SH-SY5Y (cell line): Measurements from ENCODE around the gene CLDN4.

ENCODE experiments used
- GATA2 ChIP-seq: IDR thresholded peaks from 2 replicates; pipeline ENCODE4 v1.6.1; 2011; ENCODE audit warnings: mild to moderate bottlenecking, low read depth, low read length
- GATA3 ChIP-seq: IDR thresholded peaks from 2 replicates; pipeline ENCODE4 v1.6.1; 2011; ENCODE audit warnings: low read depth, mild to moderate bottlenecking, low read length, moderate library complexity

GRCh38 chr7:73858807-73859206 lies 28.0 kb downstream of the CLDN4 start:
- TF ChIP-seq GATA2 (no peak), GATA3 (no peak)
